Lung (tissue), 12 donors: ENCODE results near the gene ANKRD44. TPM values are rescaled to one million over a fixed set of nuclear protein-coding genes. Genes with fewer than 3 reads are reported as not detected.

Experiments used
- ATAC-seq: fragments of 200-7000 bp; cut with Tn5 transposase; one replicate; pipeline ENCODE4 v1.9.1; 2020; ENCODE audit warnings: moderate number of reproducible peaks; ENCODE audit not compliant: insufficient read depth, low FRiP score
- DNase-seq, 3 donors: peaks; one replicate each; pipeline ENCODE4 v3.0.0-alpha.2; 2013 to 2017
- H3K27ac ChIP-seq, 2 donors: one replicate each; pipeline ENCODE4 v1.5.1; 2013; ENCODE audit warnings: mild to moderate bottlenecking in 2 of 2, moderate library complexity in 2 of 2, control low read depth in 1 of 2, inconsistent platforms in 1 of 2, low read depth in 1 of 2, low read length in 1 of 2
- H3K27me3 ChIP-seq, 3 donors: one replicate each; pipeline ENCODE4 v1.5.1; 2013; ENCODE audit warnings: low read length in 2 of 3; ENCODE audit not compliant: control insufficient read depth in 3 of 3, insufficient read depth in 3 of 3
- H3K36me3 ChIP-seq, 4 donors: one replicate each; pipeline ENCODE4 v1.5.1; 2013; ENCODE audit warnings: low read length in 4 of 4, mild to moderate bottlenecking in 1 of 4, moderate library complexity in 1 of 4; ENCODE audit not compliant: control insufficient read depth in 4 of 4, insufficient read depth in 4 of 4
- H3K4me1 ChIP-seq, 5 donors: one replicate each; pipeline ENCODE4 v1.5.1; 2013; ENCODE audit warnings: low read length in 5 of 5, mild to moderate bottlenecking in 2 of 5, moderate library complexity in 1 of 5; ENCODE audit not compliant: control insufficient read depth in 5 of 5, insufficient read depth in 5 of 5
- H3K4me3 ChIP-seq: one replicate; pipeline ENCODE4 v1.5.1; 2013; ENCODE audit warnings: mild to moderate bottlenecking, control low read depth, moderate library complexity
- H3K9ac ChIP-seq, 2 donors: one replicate each; pipeline ENCODE4 v1.5.1; 2013; ENCODE audit warnings: low read length in 2 of 2, control low read depth in 1 of 2; ENCODE audit not compliant: insufficient read depth in 1 of 2
- H3K9me3 ChIP-seq, 4 donors: one replicate each; pipeline ENCODE4 v1.5.1; 2013; ENCODE audit warnings: low read length in 3 of 4, mild to moderate bottlenecking in 1 of 4, moderate library complexity in 1 of 4; ENCODE audit not compliant: control insufficient read depth in 4 of 4, insufficient read depth in 3 of 4
- CTCF ChIP-seq: IDR thresholded peaks from 2 replicates; pipeline ENCODE4 v1.5.1; 2012; ENCODE audit warnings: mild to moderate bottlenecking; ENCODE audit errors: control extremely low read depth, extremely low read depth
- WGBS, 2 donors: extraction: QIAGEN DNeasy Blood & Tissue Kit; methylation state at CpG; one replicate each; pipeline ENCODE4 v1.1.7; 2013; 5-methylcytosine and 5-hydroxymethylcytosine counted together
- polyA plus RNA-seq, 2 donors: library from polyadenylated mRNA; stranded (reverse); fragments of 200-250 nt; gene quantifications; one replicate each; pipeline ENCODE4 v1.2.1, GENCODE V29; 2013
- total RNA-seq, 2 donors: library from RNA; depleted of rRNA in 1 of 2; stranded (reverse); fragments of >200 nt in 1 of 2; gene quantifications; one replicate each; pipeline ENCODE4 v1.2.1, GENCODE V29; 2014 to 2021
- donor health status: control.
- donor health status: control.
- donor health status: Bipolar disorder and iron deficiency.
- donor health status: healthy.
- donor health status: DM: yes; HTN: yes; CAD: no.

The ANKRD44 gene
- total and polyA plus RNA-seq, 4 donors = 7.1 to 73.8 (median 20.3) TPM

- no peak overlapping the region for H3K9ac ChIP-seq
- 28 to 37% methylated on average over 2 of the region's 2 CpGs for WGBS, 2 donors
- peaks cover 0 to 15% (median 9%) of the 10 kb centered on the region in 5 donors for H3K4me1 ChIP-seq
- no peak overlapping the region for H3K27ac ChIP-seq
- H3K9me3 ChIP-seq = no peaks in the 10 kb centered on the region
- ATAC-seq (no peak), DNase-seq (peak in 1 of 3 donors; percentile 57)
- no peaks in the 10 kb centered on the region for H3K36me3 ChIP-seq
- H3K4me3 ChIP-seq = no peak overlapping the region
- TF ChIP-seq CTCF = no peak
- no peaks in the 10 kb centered on the region for H3K27me3 ChIP-seq
Observed at GRCh38 chr2:197281421-197281820, 29.2 kb downstream of the ANKRD44 start.

GRCh38 chr2:197280015-197280702, 30.4 kb downstream of the ANKRD44 start:
- no peak for TF ChIP-seq CTCF
- no peak overlapping the region for H3K4me3 ChIP-seq
- no peaks in the 10 kb centered on the region for H3K9me3 ChIP-seq
- H3K27ac ChIP-seq = no peak overlapping the region
- no peak for ATAC-seq
- 76 to 82% methylated on average over 13 of the region's 13 CpGs for WGBS, 2 donors
- H3K4me1 ChIP-seq = peaks cover 0 to 13% (median 8%) of the 10 kb centered on the region in 5 donors
- no peaks in the 10 kb centered on the region for H3K27me3 ChIP-seq
- DNase-seq = peak; percentile 31 to 79 (median 67)
- H3K9ac ChIP-seq = no peak overlapping the region
- no peaks in the 10 kb centered on the region for H3K36me3 ChIP-seq

GRCh38 chr2:197278799-197279763, 31.5 kb downstream of the ANKRD44 start:
- 67 to 75% methylated on average over 12 of the region's 12 CpGs for WGBS, 2 donors
- H3K27me3 ChIP-seq = no peaks in the 10 kb centered on the region
- H3K4me1 ChIP-seq = peaks cover 0 to 13% (median 11%) of the 10 kb centered on the region in 5 donors

More at GRCh38 chr2:197278799-197279763, 31.5 kb downstream of the ANKRD44 start:
- peak overlapping the region in 1 of 2 donors; percentile 31 for H3K27ac ChIP-seq
- H3K9ac ChIP-seq = no peak overlapping the region
- H3K4me3 ChIP-seq = no peak overlapping the region
- H3K36me3 ChIP-seq = peaks cover 0 to 2% (median 0%) of the 10 kb centered on the region in 4 donors
- no peak for TF ChIP-seq CTCF
- DNase-seq (no peak), ATAC-seq (no peak)
- H3K9me3 ChIP-seq = no peaks in the 10 kb centered on the region
